ENCODE measurements around the gene CHAT. TPM values are rescaled to one million over a fixed set of nuclear protein-coding genes. Genes with fewer than 3 reads are reported as not detected.

CHAT gene
- total RNA-seq, 1 experiment from 2014 or later: not detected

DNA sequence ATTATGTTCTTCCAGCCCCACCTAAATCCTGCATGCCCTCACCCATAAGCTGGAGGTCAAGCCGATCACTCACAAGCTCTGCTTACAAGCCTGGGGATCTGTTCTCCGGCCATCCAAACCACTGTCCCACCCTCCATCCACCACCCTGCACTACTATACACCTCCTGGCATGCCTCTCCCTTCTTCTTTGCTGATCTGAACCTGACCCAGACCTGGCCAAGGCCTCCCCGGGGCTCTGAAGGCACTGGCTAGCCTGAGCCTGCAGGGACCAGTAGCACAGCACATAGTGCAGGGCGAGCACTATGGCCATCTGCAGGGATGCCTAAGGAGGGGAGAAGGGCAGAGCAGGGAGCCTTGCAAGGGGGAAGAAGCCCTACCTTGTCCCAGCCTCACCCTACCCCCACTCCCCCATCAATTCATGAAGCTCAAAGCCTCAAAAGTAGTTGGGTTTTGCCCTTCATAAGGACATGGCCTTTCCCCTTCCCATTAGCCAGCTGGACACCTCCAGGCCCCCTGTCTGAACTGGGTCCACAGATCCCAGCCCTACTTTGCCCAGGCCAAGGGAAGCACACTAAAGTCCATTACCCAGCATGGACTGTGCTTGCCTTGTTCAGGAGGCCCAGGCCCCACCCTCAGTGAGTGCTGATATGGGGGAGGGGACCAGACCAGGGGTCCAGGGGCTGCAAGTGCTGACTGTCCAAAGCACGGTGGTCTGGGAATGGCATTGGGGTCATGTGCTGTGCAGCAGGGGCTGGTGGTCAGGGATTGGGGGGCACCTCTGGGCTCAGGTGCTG, 29.6 kb downstream of the CHAT start:
- Histone ChIP-seq H3K36me3 (ENCODE audit: low read depth) (no peaks in the 10 kb centered on the region), H4K20me1 (ENCODE audit: insufficient read depth) (no peaks in the 10 kb centered on the region), H3K4me1 (replicated peaks; ENCODE audit: insufficient read depth) (no peaks in the 10 kb centered on the region), H3K4me2 (no peak overlapping the region), H3K4me3 (no peak overlapping the region), H2AFZ (no peak overlapping the region), H3F3A (ENCODE audit: insufficient read depth, low read depth) (no peaks in the 10 kb centered on the region), H3K27me3 (ENCODE audit: insufficient read depth, low read depth) (peaks cover 38% of the 10 kb centered on the region), H3K9me2 (ENCODE audit: insufficient read depth) (no peaks in the 10 kb centered on the region), H3K27ac (no peak overlapping the region), H3K9me3 (ENCODE audit: insufficient read depth, low read depth) (no peaks in the 10 kb centered on the region), H3K79me2 (ENCODE audit: low read depth) (no peaks in the 10 kb centered on the region)
- ChIA-PET CTCF (no interaction called here), POLR2A (ENCODE audit: unreplicated experiment) (no interaction called here)
- TF ChIP-seq EZH2 (IDR thresholded peaks at IDR 0.05; ENCODE audit: low read depth): no peak
- TF ChIP-seq, protein P1, sequence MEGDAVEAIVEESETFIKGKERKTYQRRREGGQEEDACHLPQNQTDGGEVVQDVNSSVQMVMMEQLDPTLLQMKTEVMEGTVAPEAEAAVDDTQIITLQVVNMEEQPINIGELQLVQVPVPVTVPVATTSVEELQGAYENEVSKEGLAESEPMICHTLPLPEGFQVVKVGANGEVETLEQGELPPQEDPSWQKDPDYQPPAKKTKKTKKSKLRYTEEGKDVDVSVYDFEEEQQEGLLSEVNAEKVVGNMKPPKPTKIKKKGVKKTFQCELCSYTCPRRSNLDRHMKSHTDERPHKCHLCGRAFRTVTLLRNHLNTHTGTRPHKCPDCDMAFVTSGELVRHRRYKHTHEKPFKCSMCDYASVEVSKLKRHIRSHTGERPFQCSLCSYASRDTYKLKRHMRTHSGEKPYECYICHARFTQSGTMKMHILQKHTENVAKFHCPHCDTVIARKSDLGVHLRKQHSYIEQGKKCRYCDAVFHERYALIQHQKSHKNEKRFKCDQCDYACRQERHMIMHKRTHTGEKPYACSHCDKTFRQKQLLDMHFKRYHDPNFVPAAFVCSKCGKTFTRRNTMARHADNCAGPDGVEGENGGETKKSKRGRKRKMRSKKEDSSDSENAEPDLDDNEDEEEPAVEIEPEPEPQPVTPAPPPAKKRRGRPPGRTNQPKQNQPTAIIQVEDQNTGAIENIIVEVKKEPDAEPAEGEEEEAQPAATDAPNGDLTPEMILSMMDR (conservative IDR thresholded peaks at IDR 0.05): no peak
- intact Hi-C loops (cut with micrococcal nuclease; ENCODE audit: unreplicated experiment): no loop called here
- no TSS peak for BruUV-seq (replicated peaks)
- DNase-seq: peak in 1 of 2 experiments; percentile 6

GRCh38 chr10:49644035-49644646, 30.3 kb downstream of the CHAT start:
- ChIA-PET CTCF (interaction anchor here (0.6 kb wide), 1 partner anchor 438 kb away, joined by 11 read pairs; no protein-coding TSS in a partner anchor), POLR2A (ENCODE audit: unreplicated experiment) (no interaction called here)
- Histone ChIP-seq H3K9me2 (ENCODE audit: insufficient read depth) (no peaks in the 10 kb centered on the region), H3K4me3 (no peak overlapping the region), H3K9me3 (ENCODE audit: insufficient read depth, low read depth) (no peaks in the 10 kb centered on the region), H3K27me3 (ENCODE audit: insufficient read depth, low read depth) (peaks cover 34% of the 10 kb centered on the region), H2AFZ (no peak overlapping the region), H4K20me1 (ENCODE audit: insufficient read depth) (no peaks in the 10 kb centered on the region), H3K27ac (no peak overlapping the region), H3K4me1 (replicated peaks; ENCODE audit: insufficient read depth) (no peaks in the 10 kb centered on the region), H3K79me2 (ENCODE audit: low read depth) (no peaks in the 10 kb centered on the region), H3K4me2 (no peak overlapping the region), H3F3A (ENCODE audit: insufficient read depth, low read depth) (no peaks in the 10 kb centered on the region), H3K36me3 (ENCODE audit: low read depth) (no peaks in the 10 kb centered on the region)
- no TSS peak for BruUV-seq (replicated peaks)
- intact Hi-C loops (cut with micrococcal nuclease; ENCODE audit: unreplicated experiment): no loop called here
- TF ChIP-seq EZH2 (IDR thresholded peaks at IDR 0.05; ENCODE audit: low read depth): no peak
- TF ChIP-seq, protein P1 (conservative IDR thresholded peaks at IDR 0.05): no peak
- DNase-seq: peak in 1 of 2 experiments; percentile 29

DNA sequence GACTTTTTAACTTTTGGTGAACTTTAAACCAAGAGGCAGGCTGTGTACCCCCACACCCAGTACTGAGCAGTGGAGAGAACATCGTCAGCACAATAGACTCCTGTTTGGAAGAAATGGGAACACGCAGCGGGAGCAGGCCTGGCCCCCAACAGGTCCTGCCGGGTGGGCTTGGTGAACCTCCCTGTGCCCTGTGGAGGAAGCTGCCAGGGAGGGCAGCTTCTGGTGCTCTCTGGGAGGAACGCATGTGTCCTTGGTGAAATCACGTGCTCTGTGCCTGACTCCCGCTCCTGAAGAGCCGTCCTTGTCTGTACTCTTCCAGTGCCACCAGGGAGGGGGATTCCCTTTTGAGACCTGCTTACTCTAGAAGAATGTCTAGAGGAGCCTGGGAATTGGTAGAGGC, 31.6 kb downstream of the CHAT start:
- Histone ChIP-seq H4K20me1 (ENCODE audit: insufficient read depth) (no peaks in the 10 kb centered on the region), H3K9me3 (ENCODE audit: insufficient read depth, low read depth) (no peaks in the 10 kb centered on the region), H3F3A (ENCODE audit: insufficient read depth, low read depth) (no peaks in the 10 kb centered on the region), H2AFZ (no peak overlapping the region), H3K4me1 (replicated peaks; ENCODE audit: insufficient read depth) (no peaks in the 10 kb centered on the region), H3K4me3 (no peak overlapping the region), H3K79me2 (ENCODE audit: low read depth) (no peaks in the 10 kb centered on the region), H3K4me2 (no peak overlapping the region), H3K9me2 (ENCODE audit: insufficient read depth) (no peaks in the 10 kb centered on the region), H3K27ac (no peak overlapping the region), H3K27me3 (ENCODE audit: insufficient read depth, low read depth) (peaks cover 34% of the 10 kb centered on the region), H3K36me3 (ENCODE audit: low read depth) (no peaks in the 10 kb centered on the region)
- no TSS peak for BruUV-seq (replicated peaks)
- POLR2A ChIA-PET (ENCODE audit: unreplicated experiment): no interaction called here
- peak in 1 of 2 experiments; percentile 1 for DNase-seq
- no peak for TF ChIP-seq EZH2 (IDR thresholded peaks at IDR 0.05; ENCODE audit: low read depth)
- intact Hi-C loops (cut with micrococcal nuclease; ENCODE audit: unreplicated experiment): no loop called here
- CTCF ChIA-PET: no interaction called here
